Neuron (in vitro differentiated cells): Measurements from ENCODE around the gene PALM2AKAP2.
A peak's percentile ranks its signal among the peaks of the same experiment; 100 is the strongest.

ENCODE experiments used
- H2AFZ ChIP-seq: one replicate; pipeline ENCODE4 v1.6.1; 2013; ENCODE audit warnings: low read depth, mild to moderate bottlenecking, inconsistent platforms, low read length, moderate library complexity
- H3K27me3 ChIP-seq: one replicate; pipeline ENCODE4 v1.6.1; 2013; ENCODE audit warnings: low read length; ENCODE audit not compliant: insufficient read depth
- H3K36me3 ChIP-seq: one replicate; pipeline ENCODE4 v1.6.1; 2013; ENCODE audit warnings: low read length; ENCODE audit not compliant: insufficient read depth
- H3K4me1 ChIP-seq: one replicate; pipeline ENCODE4 v1.6.1; 2013; ENCODE audit warnings: low read length; ENCODE audit not compliant: insufficient read depth
- H3K4me3 ChIP-seq: 2 replicates; pipeline ENCODE4 v1.5.1; 2013; ENCODE audit warnings: mild to moderate bottlenecking, low read length, moderate library complexity
- H3K9me3 ChIP-seq: one replicate; pipeline ENCODE4 v1.6.1; 2013; ENCODE audit warnings: low read length

Gene PALM2AKAP2

DNA sequence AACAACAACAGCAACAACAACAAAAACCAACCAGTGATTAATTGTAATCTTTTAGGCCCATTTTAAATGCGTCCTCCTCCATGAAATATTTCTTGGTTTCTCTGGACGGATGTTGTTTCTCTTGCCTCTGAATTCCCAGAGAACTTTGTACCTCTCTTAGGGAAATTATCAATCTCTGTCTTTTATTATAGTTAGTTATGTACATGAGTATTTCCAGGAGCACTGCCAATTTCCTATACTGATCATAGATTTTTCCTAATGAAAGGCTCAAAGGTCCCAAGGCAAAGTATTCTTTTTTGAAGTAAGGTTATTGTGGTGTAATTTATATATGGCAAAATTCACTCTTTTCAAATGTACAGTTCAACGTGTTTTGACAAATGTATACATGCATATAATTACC lies 20.4 kb upstream of the PALM2AKAP2 start:
- H3K9me3 ChIP-seq: no peaks in the 10 kb centered on the region
- no peak overlapping the region for H2AFZ ChIP-seq
- no peak overlapping the region for H3K4me3 ChIP-seq
- H3K36me3 ChIP-seq: no peaks in the 10 kb centered on the region
- H3K27me3 ChIP-seq: no peaks in the 10 kb centered on the region
- no peaks in the 10 kb centered on the region for H3K4me1 ChIP-seq

DNA sequence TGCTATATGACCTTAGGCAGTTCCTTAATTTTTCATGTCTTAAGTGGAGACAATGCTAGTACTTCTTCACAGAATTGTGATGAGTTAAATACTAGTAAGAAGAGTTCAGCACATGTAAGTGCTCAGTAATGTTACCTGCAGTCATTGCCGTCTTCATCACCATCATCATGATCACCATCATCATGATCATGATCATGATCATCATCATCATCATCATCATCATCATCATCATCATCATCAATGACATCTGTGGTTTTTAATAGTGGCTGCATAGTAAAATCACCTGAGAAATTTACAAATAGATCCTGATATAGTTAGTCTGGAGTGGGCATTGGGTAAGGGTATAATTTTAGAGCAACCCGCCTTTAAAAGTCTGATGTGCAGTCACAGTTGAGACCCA lies 14.7 kb upstream of the PALM2AKAP2 start:
- H3K4me1 ChIP-seq: no peaks in the 10 kb centered on the region
- no peaks in the 10 kb centered on the region for H3K27me3 ChIP-seq
- no peak overlapping the region for H3K4me3 ChIP-seq
- H3K9me3 ChIP-seq: no peaks in the 10 kb centered on the region
- H2AFZ ChIP-seq: no peak overlapping the region
- H3K36me3 ChIP-seq: no peaks in the 10 kb centered on the region

DNA sequence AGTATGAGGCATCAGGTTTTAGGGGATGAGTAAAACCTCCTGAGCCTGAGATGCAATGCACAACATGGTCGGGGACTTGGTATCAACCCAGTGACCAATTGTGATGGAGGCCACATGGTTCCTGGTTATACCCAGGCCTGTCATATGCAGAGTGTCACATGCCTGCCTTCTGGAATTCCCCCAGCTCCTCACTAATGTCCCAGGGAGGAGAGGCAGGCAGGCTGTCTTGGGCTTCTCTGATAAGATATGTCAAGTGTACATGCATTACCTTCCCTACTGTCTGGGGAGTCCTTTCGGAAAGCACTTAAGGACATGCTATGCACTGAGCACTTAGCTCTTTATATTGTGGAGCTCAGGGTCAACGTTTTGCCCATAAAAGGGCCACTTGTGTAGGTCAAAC lies 14.2 kb upstream of the PALM2AKAP2 start:
- H3K36me3 ChIP-seq: no peaks in the 10 kb centered on the region
- H3K4me1 ChIP-seq: no peaks in the 10 kb centered on the region
- no peak overlapping the region for H2AFZ ChIP-seq
- no peak overlapping the region for H3K4me3 ChIP-seq
- no peaks in the 10 kb centered on the region for H3K27me3 ChIP-seq
- no peaks in the 10 kb centered on the region for H3K9me3 ChIP-seq

DNA sequence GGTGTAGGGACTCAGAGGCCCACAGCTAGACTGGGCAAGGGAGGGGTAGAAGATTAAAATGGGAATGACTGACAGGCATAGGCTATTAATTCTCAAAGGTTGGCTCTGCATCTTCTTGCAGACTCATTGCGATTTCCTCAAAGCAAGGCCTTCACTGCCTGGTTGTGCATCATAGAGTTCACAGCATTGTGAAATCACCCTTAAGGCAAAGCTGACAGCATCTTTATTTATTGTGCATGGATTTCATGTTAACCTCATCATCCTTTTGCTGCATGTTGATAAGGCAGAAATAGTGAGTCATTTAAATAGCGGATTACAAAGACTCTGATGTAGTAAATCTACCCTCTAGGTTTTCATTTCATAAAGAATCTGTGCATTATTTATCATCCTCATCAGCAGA lies 13.6 kb upstream of the PALM2AKAP2 start:
- Histone ChIP-seq H3K36me3 (no peaks in the 10 kb centered on the region), H3K27me3 (no peaks in the 10 kb centered on the region), H3K4me3 (no peak overlapping the region), H3K9me3 (no peaks in the 10 kb centered on the region), H3K4me1 (peaks cover 2% of the 10 kb centered on the region), H2AFZ (no peak overlapping the region)

DNA sequence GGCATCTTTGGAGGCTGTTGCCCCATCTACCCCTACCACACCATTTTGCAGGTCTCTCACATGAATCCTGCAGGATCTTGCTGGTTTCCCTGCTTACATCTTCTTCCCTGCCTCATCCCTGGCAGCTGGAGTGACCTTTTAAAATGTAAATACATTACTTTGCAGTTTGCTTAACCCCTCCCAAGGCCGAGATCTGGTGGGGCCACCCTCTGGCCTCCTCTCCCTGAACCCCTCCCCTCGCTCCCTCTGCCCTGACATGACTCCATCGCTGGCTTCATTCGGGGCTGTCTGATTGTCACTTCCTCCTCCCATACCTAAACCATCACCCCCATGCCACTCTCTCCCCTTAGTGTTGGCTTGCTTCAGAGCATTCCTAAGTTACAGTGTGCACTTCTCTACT lies 12.6 kb upstream of the PALM2AKAP2 start:
- H3K9me3 ChIP-seq: no peaks in the 10 kb centered on the region
- no peak overlapping the region for H2AFZ ChIP-seq
- no peak overlapping the region for H3K4me3 ChIP-seq
- H3K4me1 ChIP-seq: peaks cover 2% of the 10 kb centered on the region
- H3K36me3 ChIP-seq: no peaks in the 10 kb centered on the region
- H3K27me3 ChIP-seq: no peaks in the 10 kb centered on the region

DNA sequence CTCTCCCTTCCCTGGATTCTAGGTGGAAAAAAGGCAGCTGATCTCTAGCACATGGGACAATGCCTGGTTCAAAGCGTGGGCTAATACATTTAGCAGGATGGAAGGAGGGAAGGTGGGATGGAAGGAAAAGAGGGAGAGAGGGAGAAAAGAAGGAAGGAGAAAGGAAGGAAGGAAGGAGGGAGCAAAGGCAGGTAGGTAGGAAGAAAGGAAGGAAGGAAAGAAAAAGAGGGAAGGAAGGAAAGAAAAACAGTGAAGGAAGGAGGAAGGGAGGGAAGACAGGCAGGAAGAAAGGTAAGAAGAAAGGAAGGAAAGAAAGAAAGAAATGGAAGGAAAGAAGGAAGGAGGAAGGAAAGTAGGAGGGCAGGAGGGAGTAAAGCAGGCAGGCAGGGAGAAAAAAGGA lies 12.2 kb upstream of the PALM2AKAP2 start:
- Histone ChIP-seq H3K9me3 (no peaks in the 10 kb centered on the region), H2AFZ (no peak overlapping the region), H3K4me1 (peaks cover 2% of the 10 kb centered on the region), H3K36me3 (no peaks in the 10 kb centered on the region), H3K27me3 (no peaks in the 10 kb centered on the region), H3K4me3 (no peak overlapping the region)

DNA sequence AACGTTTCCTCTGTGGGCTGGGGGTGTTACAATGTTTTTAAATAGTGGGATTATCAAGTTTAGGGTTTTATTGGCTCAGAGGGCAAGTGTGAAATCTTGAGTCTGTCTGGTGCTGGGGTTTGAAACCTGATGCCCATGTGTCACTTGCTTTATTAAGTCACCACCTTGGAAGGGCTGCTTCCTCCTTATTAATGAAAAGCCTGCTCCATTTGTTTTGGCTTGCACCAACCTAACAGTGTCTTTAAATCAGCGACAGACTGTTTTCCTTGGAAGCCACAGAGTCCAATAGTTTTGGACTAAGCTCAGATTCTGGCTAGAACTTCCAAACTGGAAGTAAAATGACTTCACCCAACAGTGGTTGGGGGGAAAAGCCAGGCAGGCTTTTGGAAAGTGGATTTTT lies 10.7 kb upstream of the PALM2AKAP2 start:
- no peak overlapping the region for H2AFZ ChIP-seq
- no peaks in the 10 kb centered on the region for H3K27me3 ChIP-seq
- H3K9me3 ChIP-seq: no peaks in the 10 kb centered on the region
- H3K4me3 ChIP-seq: no peak overlapping the region
- peaks cover 2% of the 10 kb centered on the region for H3K4me1 ChIP-seq
- no peaks in the 10 kb centered on the region for H3K36me3 ChIP-seq

DNA sequence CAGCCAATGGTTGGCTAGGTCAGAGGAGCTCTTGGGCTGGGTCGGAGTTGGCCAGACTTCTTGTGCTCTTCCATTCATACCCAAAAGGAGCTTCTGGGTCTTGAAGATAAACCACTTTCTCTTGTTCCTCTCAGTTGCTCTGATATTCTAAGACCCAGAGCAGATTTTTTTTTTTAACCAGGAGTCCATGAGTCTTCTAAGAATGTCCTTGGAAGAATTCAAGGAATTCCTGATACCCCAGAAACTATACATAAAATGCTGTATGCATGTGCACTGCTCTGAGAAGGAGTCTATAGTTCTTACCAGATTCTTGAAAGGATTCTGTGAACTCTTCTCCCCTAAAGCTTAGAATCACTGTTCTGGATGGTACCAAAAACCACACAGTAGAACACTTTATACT lies 9.9 kb upstream of the PALM2AKAP2 start:
- Histone ChIP-seq H3K36me3 (no peaks in the 10 kb centered on the region), H3K27me3 (no peaks in the 10 kb centered on the region), H2AFZ (no peak overlapping the region), H3K9me3 (no peaks in the 10 kb centered on the region), H3K4me3 (no peak overlapping the region), H3K4me1 (peaks cover 2% of the 10 kb centered on the region)

DNA sequence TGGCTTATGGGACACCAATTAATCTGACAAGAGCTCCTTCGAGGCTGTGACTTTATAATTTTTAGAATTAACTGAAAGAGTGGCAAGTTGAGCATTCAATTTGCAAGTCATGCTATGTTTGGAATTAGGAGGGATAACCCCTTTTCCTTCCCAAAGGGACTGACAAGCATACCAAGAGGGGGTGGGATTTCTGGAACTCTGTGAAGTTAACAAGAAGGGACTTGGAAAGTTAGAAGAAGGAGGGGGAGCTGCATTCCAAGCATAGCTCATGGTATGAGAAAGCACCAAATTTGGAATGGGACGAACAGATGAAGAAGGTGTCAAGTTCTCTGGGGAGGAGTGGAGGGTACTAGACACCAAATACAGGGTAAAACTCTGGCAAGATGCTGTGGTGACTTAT lies 8.9 kb upstream of the PALM2AKAP2 start:
- H3K4me1 ChIP-seq: peaks cover 2% of the 10 kb centered on the region
- H3K27me3 ChIP-seq: no peaks in the 10 kb centered on the region
- no peak overlapping the region for H2AFZ ChIP-seq
- H3K9me3 ChIP-seq: no peaks in the 10 kb centered on the region
- no peak overlapping the region for H3K4me3 ChIP-seq
- no peaks in the 10 kb centered on the region for H3K36me3 ChIP-seq

DNA sequence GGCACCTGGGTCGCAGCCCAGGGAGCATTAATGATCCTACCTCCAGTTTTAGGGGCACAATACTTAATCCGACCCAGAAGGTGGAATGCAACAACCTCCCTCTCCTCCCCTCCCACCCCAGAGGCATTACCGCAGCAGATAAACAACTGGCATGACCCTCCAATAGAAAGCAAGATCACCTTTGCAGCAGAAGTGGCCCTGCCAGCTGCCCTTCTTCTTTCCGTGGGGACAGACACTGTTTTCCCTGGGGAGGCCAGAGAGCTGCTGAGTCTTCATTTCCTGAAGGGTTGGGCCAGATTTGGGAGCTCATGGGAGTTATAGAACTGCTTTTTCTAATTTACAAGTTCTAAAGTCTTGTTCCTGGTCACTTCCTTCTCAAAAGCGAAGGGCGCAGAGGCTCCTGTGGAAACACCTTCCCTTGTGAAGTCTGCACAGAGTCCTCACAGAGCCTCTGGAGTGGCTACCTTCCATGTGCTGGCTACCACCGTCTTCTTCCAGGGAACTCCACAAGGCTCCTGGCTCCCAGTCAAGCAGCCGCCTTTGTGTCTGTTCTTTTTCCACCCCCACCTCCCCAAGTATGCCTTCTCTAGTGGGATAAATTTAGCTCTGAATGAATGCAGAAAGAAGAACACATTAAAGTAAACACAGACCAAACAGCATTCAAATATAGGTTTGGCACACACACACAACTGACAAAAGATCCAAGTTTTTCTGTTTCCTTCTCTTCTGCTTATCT lies 8.0 kb upstream of the PALM2AKAP2 start:
- no peaks in the 10 kb centered on the region for H3K9me3 ChIP-seq
- no peaks in the 10 kb centered on the region for H3K36me3 ChIP-seq
- no peak overlapping the region for H2AFZ ChIP-seq
- no peaks in the 10 kb centered on the region for H3K27me3 ChIP-seq
- peaks cover 2% of the 10 kb centered on the region for H3K4me1 ChIP-seq
- H3K4me3 ChIP-seq: no peak overlapping the region

DNA sequence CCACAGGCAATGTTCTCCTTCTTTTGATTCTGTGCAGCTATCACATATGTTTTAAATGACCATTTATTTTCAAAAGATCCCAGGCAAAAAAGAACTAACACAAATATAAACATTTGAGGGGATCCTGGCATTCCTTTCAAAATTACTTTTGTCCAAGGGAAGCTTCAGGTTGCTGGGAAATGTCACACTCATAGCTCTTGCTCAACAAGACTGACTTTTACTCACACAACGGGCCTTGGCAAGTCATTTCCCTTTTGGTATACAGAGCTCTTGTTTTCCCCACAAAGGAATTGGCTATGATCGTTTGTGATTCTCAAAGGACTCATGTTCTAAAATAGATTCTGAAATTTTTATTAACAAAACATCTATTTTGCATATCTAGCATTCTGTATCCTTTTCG lies 4.5 kb upstream of the PALM2AKAP2 start:
- H2AFZ ChIP-seq: no peak overlapping the region
- H3K36me3 ChIP-seq: no peaks in the 10 kb centered on the region
- H3K4me3 ChIP-seq: no peak overlapping the region
- peaks cover 6% of the 10 kb centered on the region for H3K4me1 ChIP-seq
- H3K27me3 ChIP-seq: peaks cover 3% of the 10 kb centered on the region
- H3K9me3 ChIP-seq: no peaks in the 10 kb centered on the region

DNA sequence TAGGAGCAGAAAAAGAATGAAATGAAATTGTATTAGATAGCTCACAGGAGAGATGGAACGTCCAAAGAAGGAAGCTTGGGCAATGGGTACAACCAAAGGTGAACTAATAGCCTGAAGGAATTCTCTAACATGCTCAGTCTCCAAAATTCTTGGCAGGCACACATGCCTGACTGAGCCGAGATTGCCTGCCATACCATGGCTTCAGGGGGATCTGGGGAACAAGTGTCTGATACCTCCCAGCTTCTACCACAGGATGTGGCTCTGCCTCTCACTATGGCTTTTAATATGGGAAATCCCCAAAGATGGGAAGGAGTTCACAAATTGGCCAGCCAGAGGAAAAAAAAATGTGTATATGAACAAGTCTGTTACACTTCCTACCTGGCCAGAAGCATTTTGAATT lies 3.6 kb upstream of the PALM2AKAP2 start:
- H3K9me3 ChIP-seq: no peaks in the 10 kb centered on the region
- H2AFZ ChIP-seq: no peak overlapping the region
- no peak overlapping the region for H3K4me3 ChIP-seq
- peaks cover 7% of the 10 kb centered on the region for H3K27me3 ChIP-seq
- H3K4me1 ChIP-seq: peaks cover 6% of the 10 kb centered on the region
- H3K36me3 ChIP-seq: no peaks in the 10 kb centered on the region

DNA sequence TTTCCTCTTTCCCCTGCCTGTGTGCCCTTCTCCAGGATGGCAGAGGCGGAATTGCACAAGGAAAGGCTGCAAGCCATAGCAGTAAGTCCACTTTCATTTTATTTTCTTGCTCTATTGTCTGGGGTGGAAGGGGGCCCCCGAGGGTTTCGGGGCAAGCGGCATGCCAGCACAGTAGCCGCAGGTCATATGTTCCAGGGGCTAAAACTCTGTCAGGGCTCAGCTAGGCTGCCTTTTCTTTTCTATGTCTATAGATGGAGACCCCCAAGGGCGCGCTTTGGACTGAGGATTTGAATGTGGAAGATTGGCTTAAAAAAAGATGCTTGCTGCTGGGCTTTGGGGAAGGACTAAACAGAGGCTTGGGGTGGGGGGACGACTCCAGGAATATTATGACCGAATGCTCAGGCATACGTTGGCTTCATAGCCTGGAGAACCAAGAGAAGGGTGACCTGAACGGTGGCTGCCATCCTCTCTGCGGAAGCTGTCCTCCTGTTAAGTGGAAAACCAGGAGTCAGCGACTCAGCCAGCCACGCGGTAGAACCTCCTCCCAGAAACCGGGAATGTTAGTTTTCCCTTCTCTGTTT lies 545 bp downstream of the PALM2AKAP2 start:
- Histone ChIP-seq H3K36me3 (no peaks in the 10 kb centered on the region), H3K4me3 (peak overlapping the region; percentile 63), H2AFZ (peak overlapping the region; percentile 95), H3K9me3 (no peaks in the 10 kb centered on the region), H3K4me1 (peaks cover 6% of the 10 kb centered on the region), H3K27me3 (peaks cover 7% of the 10 kb centered on the region)

DNA sequence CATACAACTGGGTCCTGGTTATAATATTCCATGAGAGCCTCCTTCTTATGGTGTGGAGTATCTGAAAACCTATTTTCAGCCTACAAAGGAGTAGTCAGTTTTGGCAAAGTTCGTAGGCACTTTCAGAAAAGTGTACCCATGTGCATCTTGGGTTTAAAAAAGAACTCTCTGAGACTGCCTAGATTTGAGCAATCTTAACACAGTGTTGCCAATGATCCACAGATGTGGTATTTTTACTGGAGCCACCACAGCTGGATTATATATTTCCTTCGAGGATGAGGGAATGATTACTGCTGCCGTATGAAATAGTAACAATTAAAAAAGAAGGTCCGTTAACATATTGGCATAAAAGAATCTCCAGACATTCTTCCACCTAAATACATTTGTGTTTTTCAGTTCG lies 1.1 kb downstream of the PALM2AKAP2 start:
- Histone ChIP-seq H3K27me3 (peaks cover 7% of the 10 kb centered on the region), H3K36me3 (no peaks in the 10 kb centered on the region), H2AFZ (no peak overlapping the region), H3K4me1 (peaks cover 6% of the 10 kb centered on the region), H3K9me3 (no peaks in the 10 kb centered on the region), H3K4me3 (no peak overlapping the region)
